ENCODE data around the gene ALG6. TPM values are rescaled to one million over a fixed set of nuclear protein-coding genes. Genes with fewer than 3 reads are reported as not detected.
"Not testable (repeated sequence)": the region's sequence is repeated elsewhere in the genome, so short reads cannot be mapped to it uniquely, and the experiment has no call there.

The ALG6 gene
- total RNA-seq, 1 experiment from 2014 or later = 14.2 TPM

DNA sequence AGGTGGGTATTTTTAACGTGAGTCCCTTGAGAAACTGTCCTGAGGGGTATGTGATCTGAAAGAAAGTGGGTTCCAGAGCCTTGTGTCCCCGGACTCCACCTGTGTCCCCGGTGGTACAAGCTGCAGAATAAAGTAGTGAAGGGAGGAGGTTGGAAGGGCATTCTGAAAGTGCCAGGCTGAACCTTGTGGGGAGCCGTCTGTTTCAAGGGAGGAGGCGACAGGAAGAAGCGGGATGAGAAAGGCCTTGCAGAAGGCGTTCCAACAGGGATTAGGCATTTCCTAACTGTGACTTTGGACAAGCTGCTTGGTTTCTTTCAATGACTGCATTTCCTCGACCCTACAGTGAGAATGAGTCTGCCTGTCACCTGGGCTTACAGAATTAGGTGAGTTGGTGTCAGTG, 39.3 kb upstream of the ALG6 start:
- DNase-seq (ENCODE audit: low read depth) = no peak

DNA sequence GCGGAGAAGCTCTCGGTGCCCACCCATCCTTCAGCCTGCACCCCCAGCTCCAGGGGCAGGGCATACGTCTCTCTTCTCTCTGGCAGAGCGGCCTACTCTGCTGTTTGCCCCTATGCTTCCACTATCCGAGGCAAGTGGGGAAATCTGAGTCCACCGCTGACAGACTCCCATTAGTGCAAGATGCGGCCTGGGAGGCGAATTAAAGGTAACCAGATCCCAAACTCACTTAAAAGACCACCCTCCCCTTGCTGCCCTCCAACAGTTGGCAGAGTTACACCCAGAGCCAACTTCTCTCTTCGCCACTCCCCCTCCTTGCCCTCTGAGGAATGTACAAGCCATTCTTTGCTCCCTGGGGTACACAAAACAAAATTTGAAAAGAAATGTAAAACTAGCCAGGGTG, 38.6 kb upstream of the ALG6 start:
- no peak for DNase-seq (ENCODE audit: low read depth)

DNA sequence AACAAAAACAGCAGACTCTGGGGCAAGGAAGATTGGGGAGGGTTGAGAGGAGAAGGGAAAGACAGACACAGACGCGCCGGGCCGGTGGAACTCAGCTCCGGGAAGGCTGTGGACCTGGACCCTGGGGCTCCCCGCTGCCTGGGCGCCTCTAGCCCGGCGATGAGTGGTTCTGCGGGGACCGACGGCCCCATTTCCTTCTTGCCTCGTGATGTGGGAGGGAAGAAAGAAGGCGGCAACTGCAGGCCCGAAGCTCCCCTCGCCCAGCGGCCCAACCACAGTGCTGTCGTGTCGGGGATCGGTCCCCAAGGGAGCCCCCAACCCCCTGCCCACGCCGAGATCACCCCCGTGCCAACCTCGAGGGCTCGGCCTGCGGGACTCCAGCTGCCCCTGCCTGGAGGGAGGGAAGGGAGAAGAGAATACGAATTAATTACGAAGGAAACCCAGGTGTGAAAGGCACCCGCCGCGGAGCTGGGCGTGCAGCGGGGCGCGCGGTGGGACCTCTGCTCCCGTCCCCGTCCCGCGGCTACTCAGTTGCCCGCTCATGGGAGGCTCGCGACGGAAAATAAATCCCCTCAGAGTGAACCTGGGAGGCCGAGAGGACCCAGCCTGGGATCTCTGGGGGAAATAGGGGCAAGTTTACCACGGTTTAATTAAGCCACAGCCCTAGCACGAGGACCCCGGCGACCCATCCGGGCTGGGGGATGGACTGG, 37.7 kb upstream of the ALG6 start:
- DNase-seq (ENCODE audit: low read depth) = no peak

DNA sequence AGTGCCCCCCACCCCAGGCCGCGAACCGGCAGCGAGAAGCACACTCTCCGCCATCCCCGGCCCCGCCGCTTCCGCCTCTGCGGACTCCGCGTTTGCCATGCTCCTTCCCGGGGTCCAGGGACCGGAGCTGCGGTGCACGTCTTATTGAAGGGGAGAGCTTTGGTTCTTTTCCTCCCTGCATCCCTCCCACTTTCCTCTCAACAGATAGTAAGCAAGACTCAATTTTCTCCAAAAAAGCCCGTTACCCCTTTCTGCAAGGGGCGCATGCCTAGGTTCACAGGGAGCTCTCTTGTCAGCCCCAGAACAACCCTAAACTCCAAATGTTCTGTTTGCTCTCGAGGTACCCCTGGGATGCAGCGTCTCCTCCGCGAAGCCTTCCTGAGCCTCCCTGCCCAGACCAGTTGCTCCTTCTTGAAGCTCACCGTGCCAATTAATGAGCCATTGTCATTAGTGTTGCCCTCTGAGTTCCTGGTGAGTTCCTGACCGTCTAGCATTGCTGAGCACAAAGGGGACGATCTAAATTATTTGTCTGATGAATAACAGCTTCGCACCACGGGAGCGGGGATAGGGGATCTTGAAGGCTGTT, 37.0 kb upstream of the ALG6 start:
- no peak for DNase-seq (ENCODE audit: low read depth)

- no peak for DNase-seq (ENCODE audit: low read depth)
These were observed 25.0 kb upstream of the ALG6 start for GRCh38 chr1:63342402-63342801.

GRCh38 chr1:63343922-63344321, 23.5 kb upstream of the ALG6 start:
- DNase-seq (ENCODE audit: low read depth) = no peak

DNA sequence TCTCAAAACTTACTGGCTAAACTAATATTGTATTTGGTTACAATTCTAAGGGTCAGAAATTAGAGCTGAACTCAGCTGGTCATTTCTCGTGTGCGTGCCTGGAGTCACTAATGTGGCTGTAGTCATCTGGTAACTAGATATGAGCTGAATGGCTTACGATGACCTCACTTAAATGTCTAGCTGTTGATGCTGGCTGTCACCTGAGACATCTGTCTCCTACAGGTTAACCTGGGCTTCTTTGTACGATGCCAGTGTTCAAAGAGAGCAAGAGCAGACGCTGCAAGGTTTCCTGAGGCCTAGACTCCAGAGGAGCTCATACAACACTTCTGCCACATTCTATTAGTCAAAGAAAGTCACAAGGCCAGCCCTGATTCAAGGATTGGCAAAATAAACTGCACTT, 17.1 kb upstream of the ALG6 start:
- DNase-seq (ENCODE audit: low read depth) = no peak

- no peak for DNase-seq (ENCODE audit: low read depth)
These were observed 14.7 kb upstream of the ALG6 start for GRCh38 chr1:63352736-63353135.

DNA sequence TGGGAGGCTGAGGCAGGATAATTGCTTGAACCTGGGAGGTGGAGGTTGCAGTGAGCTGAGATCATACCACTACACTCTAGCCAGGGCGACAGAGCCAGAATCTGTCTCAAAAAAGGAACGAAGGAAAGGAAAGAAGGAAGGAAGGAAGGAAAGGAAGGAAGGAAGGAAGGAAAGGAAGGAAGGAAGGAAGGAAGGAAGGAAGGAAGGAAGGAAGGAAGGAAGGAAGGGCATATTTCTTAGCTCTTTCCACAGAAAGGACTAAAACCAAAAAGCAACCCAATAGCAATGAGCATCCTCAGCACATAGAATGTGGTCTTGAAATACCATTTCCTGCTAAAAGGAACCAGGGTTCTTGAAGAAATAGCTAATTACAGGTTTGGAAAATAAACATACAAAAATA, 11.2 kb upstream of the ALG6 start:
- not testable (repeated sequence) for DNase-seq (ENCODE audit: low read depth)

DNA sequence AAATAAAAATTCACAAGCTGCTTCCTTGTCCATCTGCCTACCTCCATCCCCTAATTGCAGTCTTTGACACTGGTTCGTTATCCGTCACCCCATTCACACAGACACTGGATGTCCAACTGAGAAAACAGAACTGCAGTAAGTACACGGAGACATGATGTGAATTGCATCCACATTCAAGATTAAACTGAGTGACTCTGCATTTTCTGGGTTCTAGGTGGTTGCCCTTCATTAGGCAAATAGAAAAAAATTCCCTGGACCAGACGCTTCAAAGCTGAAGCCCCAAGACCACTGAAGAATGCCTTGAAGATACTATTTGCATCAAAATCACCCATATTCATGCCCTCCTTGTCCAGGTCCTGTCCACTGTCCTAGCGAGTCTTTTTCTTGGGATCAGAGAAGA, 7.9 kb upstream of the ALG6 start:
- DNase-seq (ENCODE audit: low read depth) = no peak

DNA sequence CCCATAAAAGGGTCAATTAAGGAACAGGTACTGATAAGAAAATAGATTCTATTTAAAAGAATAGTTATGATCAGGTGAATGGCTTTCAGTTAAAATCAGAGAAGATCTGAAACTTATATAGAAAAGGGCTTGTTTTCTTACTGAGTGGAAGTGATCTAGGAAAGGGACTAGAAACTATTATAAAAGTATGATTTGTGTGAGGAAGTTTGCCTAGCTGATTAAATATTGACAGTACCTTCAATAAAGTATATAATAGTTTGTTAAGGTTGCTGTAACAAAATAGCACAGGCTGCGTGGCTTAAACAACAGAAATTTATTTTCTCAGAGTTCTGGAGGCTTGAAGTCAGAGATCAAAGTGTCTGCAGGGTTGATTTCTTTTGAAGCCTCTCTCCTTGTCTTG, 5.4 kb upstream of the ALG6 start:
- DNase-seq (ENCODE audit: low read depth) = no peak

GRCh38 chr1:63362578-63362977, 4.8 kb upstream of the ALG6 start:
- DNase-seq (ENCODE audit: low read depth) = no peak

GRCh38 chr1:63363014-63363413, 4.4 kb upstream of the ALG6 start:
- no peak for DNase-seq (ENCODE audit: low read depth)

- no peak for DNase-seq (ENCODE audit: low read depth)
These were observed 566 bp upstream of the ALG6 start for GRCh38 chr1:63366908-63367214.

DNA sequence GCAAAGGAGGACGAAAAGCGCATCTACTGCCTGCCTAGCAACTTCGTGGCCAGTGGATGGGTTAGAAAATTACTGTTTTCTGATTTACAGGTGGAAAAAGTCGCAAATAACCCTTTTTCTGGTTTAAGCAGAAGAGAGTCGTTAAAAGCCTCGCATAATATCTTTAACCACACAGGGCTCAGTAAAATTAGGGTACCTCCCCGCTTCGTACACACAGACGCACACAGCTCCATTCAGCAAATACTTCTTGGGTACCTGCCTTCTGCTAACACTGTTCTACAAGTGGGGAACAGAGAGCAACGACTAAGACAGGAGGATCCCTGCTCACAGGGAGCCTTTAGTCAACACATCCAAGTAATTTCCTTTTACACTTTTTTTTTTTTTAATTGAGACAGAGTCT, 704 bp downstream of the ALG6 start:
- DNase-seq (ENCODE audit: low read depth) = peak; percentile 2

DNA sequence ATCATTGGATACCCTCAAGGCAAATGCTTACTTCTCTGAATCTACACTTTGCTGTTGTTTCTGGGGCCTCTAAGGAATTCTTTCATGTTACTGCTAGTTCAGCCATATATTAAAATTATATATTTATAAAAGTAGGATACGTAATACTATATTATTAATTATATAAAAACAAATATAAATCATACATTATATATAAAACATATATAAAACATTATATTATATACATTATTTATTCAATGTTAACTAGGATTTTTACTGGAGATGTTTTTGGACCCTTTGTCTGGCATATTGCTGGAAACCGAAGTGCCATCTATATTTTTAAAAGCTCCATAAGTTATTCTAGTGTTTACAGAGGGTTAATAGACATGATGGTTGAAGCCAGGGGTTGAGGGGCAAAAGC, 12.2 kb downstream of the ALG6 start:
- no peak for DNase-seq (ENCODE audit: low read depth)

DNA sequence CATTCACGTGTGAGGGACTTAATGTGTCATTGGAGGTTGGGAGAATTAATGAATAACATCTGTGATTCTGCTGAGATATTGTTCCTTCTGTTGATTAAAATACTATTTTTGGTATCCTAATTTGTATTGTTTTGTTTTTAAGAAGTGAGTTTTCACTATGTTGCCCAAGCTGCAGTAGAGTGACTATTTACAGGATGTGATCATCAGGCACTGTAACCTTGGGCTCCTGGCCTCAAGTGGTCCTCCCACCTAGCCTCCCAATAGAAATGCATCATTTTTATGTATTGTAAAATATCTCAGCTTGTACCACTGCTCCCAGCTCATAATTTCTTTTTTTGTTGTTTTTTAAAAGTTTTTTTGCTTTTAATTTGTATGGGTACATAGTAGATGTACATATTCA, 14.3 kb downstream of the ALG6 start:
- no peak for DNase-seq (ENCODE audit: low read depth)

DNA sequence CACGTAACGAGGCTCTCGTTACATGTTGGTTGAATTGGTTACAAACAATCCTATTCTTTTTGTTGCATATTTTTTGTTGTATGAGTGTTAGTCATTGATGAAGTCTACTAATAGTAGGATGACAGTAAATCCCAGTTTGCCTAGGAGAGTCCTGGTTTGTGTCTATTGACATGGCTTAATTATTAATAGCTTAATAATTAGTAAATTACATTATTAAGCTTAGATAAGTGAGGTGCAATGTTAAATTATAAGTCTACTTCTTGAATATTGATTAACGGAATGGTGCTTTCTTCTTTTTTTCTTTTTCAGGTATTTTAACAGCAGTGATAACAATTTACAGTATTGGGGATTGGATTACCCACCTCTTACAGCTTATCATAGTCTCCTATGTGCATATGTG, 34.5 kb downstream of the ALG6 start:
- no peak for DNase-seq (ENCODE audit: low read depth)

- DNase-seq (ENCODE audit: low read depth) = no peak
These were observed 36.0 kb downstream of the ALG6 start for GRCh38 chr1:63403386-63403785.

- DNase-seq (ENCODE audit: low read depth) = no peak
These were observed 37.6 kb downstream of the ALG6 start for GRCh38 chr1:63405021-63405420.

DNA sequence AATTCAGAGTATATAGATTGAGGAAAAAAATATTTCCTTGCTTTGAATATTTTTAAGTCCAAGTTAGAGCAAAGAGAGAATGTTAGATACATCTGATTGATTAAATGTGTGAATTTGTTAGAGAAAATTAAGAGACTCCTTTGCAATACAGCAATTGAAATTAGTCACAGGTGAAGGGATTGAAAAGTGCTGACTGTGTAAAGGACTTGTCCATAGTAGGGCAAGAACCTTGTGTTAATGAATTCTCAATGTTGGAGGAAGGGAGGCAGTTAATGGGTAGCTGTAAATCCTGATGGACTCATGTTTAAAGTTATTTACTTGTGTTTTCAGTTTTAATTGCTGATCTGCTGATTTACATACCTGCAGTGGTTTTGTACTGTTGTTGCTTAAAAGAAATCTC, 38.6 kb downstream of the ALG6 start:
- DNase-seq (ENCODE audit: low read depth) = no peak

GRCh38 chr1:63407002-63407401, 39.6 kb downstream of the ALG6 start:
- no peak for DNase-seq (ENCODE audit: low read depth)

GRCh38 chr1:63408331-63408730, 40.9 kb downstream of the ALG6 start:
- DNase-seq (ENCODE audit: low read depth) = no peak

DNA sequence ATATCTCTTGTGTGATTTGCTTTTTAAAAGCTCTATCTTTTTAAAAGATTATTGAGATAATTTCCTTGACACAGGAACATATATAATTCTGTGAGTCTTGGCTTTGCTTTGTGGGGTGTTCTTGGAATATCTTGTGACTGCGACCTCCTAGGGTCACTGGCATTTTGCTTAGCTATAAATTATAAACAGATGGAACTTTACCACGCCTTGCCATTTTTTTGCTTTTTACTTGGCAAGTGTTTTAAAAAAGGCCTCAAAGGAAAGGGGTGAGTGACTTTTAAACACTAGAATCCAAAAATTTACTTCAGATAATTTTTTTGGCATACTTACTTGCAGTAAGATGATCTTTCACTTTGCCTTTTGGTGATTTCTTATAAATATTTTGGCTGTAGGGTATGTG, 43.6 kb downstream of the ALG6 start:
- DNase-seq (ENCODE audit: low read depth) = no peak
